T-cell (primary cell): ENCODE measurements around the gene VCAM1. TPM values are rescaled to one million over a fixed set of nuclear protein-coding genes. Genes with fewer than 3 reads are reported as not detected.

ENCODE experiments used
- ATAC-seq, 4 experiments: fragments of 200-7000 bp in 3 of 4; fragments of 150-1000 bp in 1 of 4; cut with Tn5 transposase; replicated peaks in 1 of 4; 1 replicate in 3 of 4; 2 replicates in 1 of 4; pipeline ENCODE4 v1.10.0; 2021; ENCODE audit warnings: moderate library complexity in 3 of 4, mild to moderate bottlenecking in 2 of 4, moderate number of reproducible peaks in 1 of 4
- CTCF ChIA-PET, 2 donors: fragments of 300-600 bp; sonication (Branson Sonifier 250); formaldehyde crosslinking; loops; one replicate each; lab custom pipeline; 2022; ENCODE audit warnings: antibody characterized with exemption in 2 of 2; lab: Charles Lee
- POLR2A ChIA-PET, 2 donors: fragments of 300-600 bp; sonication (Branson Sonifier 250); formaldehyde crosslinking; loops; one replicate each; lab custom pipeline; 2022; ENCODE audit warnings: antibody characterized with exemption in 2 of 2; lab: Charles Lee
- DNase-seq, 35 experiments: peaks; one replicate each; pipeline versions ENCODE4 v3.0.0 to v3.0.0-alpha.2; 2013 to 2023
- H3K27ac ChIP-seq: one replicate; pipeline ENCODE4 v1.5.1; 2013; ENCODE audit warnings: low read length
- H3K27me3 ChIP-seq, 2 experiments: replicated peaks in 1 of 2; 1 replicate in 1 of 2; 2 replicates in 1 of 2; pipeline versions ENCODE4 v1.6.1 to v1.7.0; 2013; ENCODE audit warnings: low read length in 1 of 2, mixed read lengths in 1 of 2; ENCODE audit not compliant: control insufficient read depth in 2 of 2, insufficient read depth in 2 of 2; ENCODE audit errors: extremely low read depth in 1 of 2
- H3K36me3 ChIP-seq, 2 donors: 1 replicate in 1 of 2; 2 replicates in 1 of 2; pipeline versions ENCODE4 v1.6.1 to v1.7.0; 2013; ENCODE audit warnings: low read length in 1 of 2; ENCODE audit not compliant: control insufficient read depth in 2 of 2, insufficient read depth in 1 of 2; ENCODE audit errors: extremely low read depth in 1 of 2
- H3K4me1 ChIP-seq, 2 experiments: 1 replicate in 1 of 2; 2 replicates in 1 of 2; pipeline versions ENCODE4 v1.6.1 to v1.7.0; 2013; ENCODE audit warnings: low read length in 2 of 2, mixed read lengths in 1 of 2; ENCODE audit not compliant: insufficient read depth in 2 of 2, control insufficient read depth in 1 of 2; ENCODE audit errors: extremely low read depth in 1 of 2
- H3K4me3 ChIP-seq, 2 donors: 1 replicate in 1 of 2; 2 replicates in 1 of 2; pipeline versions ENCODE4 v1.5.1 to v1.7.0; 2013; ENCODE audit warnings: mild to moderate bottlenecking in 2 of 2, low read length in 1 of 2, moderate library complexity in 1 of 2; ENCODE audit not compliant: control insufficient read depth in 1 of 2; ENCODE audit errors: extremely low read depth in 1 of 2
- H3K9me3 ChIP-seq: 2 replicates; pipeline ENCODE4 v1.7.0; 2013
- H3K27ac Mint-ChIP-seq, 2 donors: one replicate each; pipeline ENCODE4 v1.8.0; 2020 to 2021; ENCODE audit warnings: mild to moderate bottlenecking in 2 of 2, mixed read lengths in 2 of 2
- H3K27me3 Mint-ChIP-seq, 2 donors: one replicate each; pipeline ENCODE4 v1.8.0; 2021 to 2022; ENCODE audit warnings: mixed read lengths in 2 of 2
- H3K36me3 Mint-ChIP-seq: one replicate; pipeline ENCODE4 v1.8.0; 2021; ENCODE audit warnings: mixed read lengths
- H3K4me1 Mint-ChIP-seq, 3 donors: one replicate each; pipeline ENCODE4 v1.8.0; 2020 to 2022; ENCODE audit warnings: mixed read lengths in 3 of 3, mild to moderate bottlenecking in 1 of 3
- H3K4me3 Mint-ChIP-seq, 3 donors: one replicate each; pipeline ENCODE4 v1.8.0; 2020 to 2022; ENCODE audit warnings: mild to moderate bottlenecking in 3 of 3, mixed read lengths in 3 of 3, moderate library complexity in 3 of 3
- H3K9me3 Mint-ChIP-seq, 3 donors: one replicate each; pipeline ENCODE4 v1.8.0; 2020 to 2022; ENCODE audit warnings: mixed read lengths in 3 of 3
- WGBS: methylation state at CpG from one replicate; pipeline ENCODE4 v1.1.5; 2013; ENCODE audit warnings: missing lambda C conversion rate; ENCODE audit not compliant: insufficient coverage; 5-methylcytosine and 5-hydroxymethylcytosine counted together
- total RNA-seq, 35 experiments: library from RNA in 6 of 35; stranded (reverse) in 6 of 35; fragments of 120-200 nt in 1 of 35; gene quantifications; one replicate each; pipeline versions ENCODE4 v1.2.1 to v1.2.4 and lab custom pipeline; 2013 to 2026

VCAM1 gene
- total RNA-seq, 5 donors from 2014 or later (not counting 1 experiment from before 2014, with no cell fraction given), result 0.12 to 0.36 (median 0.24) TPM; not detected in 1

- ATAC-seq (no peak), DNase-seq (no peak)
- CTCF ChIA-PET, result no interaction called here
- H3K27me3 Mint-ChIP-seq, result peaks cover 20 to 22% of the 10 kb centered on the region in 2 donors
- H3K4me3 Mint-ChIP-seq, result no peak overlapping the region
- H3K4me1 Mint-ChIP-seq, result no peaks in the 10 kb centered on the region
- peaks cover 0 to 6% (median 5%) of the 10 kb centered on the region in 3 donors for H3K9me3 Mint-ChIP-seq
- POLR2A ChIA-PET, result no interaction called here
- H3K27me3 ChIP-seq, result no peaks in the 10 kb centered on the region
- WGBS, result no CpG with 5 or more reads among the region's 2 CpGs
- H3K36me3 Mint-ChIP-seq, result no peaks in the 10 kb centered on the region
- H3K4me1 ChIP-seq, result no peaks in the 10 kb centered on the region
- H3K27ac Mint-ChIP-seq, result no peak overlapping the region
- no peaks in the 10 kb centered on the region for H3K9me3 ChIP-seq
- no peaks in the 10 kb centered on the region for H3K36me3 ChIP-seq
- no peak overlapping the region for H3K4me3 ChIP-seq
- no peak overlapping the region for H3K27ac ChIP-seq
Observed at GRCh38 chr1:100703052-100703451, 16.5 kb upstream of the VCAM1 start.

GRCh38 chr1:100703716-100704115 is 15.8 kb upstream of the VCAM1 start:
- peaks cover 0 to 3% (median 0%) of the 10 kb centered on the region in 3 donors for H3K4me1 Mint-ChIP-seq
- H3K27ac Mint-ChIP-seq, result no peak overlapping the region
- POLR2A ChIA-PET, result no interaction called here
- H3K4me3 Mint-ChIP-seq, result no peak overlapping the region
- no peak overlapping the region for H3K27ac ChIP-seq
- H3K36me3 Mint-ChIP-seq, result no peaks in the 10 kb centered on the region
- peaks cover 19 to 22% of the 10 kb centered on the region in 2 donors for H3K27me3 Mint-ChIP-seq
- peaks cover 0 to 3% of the 10 kb centered on the region in 2 experiments for H3K4me1 ChIP-seq
- WGBS, result 80% methylated on average over 1 of the region's 2 CpGs
- no peak for DNase-seq
- CTCF ChIA-PET, result no interaction called here
- H3K27me3 ChIP-seq, result no peaks in the 10 kb centered on the region
- H3K9me3 ChIP-seq, result no peaks in the 10 kb centered on the region
- H3K36me3 ChIP-seq, result no peaks in the 10 kb centered on the region
- ATAC-seq, result no peak
- H3K9me3 Mint-ChIP-seq, result peaks cover 0 to 6% (median 5%) of the 10 kb centered on the region in 3 donors
- no peak overlapping the region for H3K4me3 ChIP-seq

- Mint-ChIP-seq H3K36me3 (no peaks in the 10 kb centered on the region), H3K27ac (no peak overlapping the region), H3K27me3 (peaks cover 13 to 18% of the 10 kb centered on the region in 2 donors), H3K4me3 (no peak overlapping the region), H3K4me1 (peaks cover 0 to 7% (median 0%) of the 10 kb centered on the region in 3 donors), H3K9me3 (peaks cover 0 to 2% (median under 1%) of the 10 kb centered on the region in 3 donors)
- no peaks in the 10 kb centered on the region for H3K36me3 ChIP-seq
- CTCF ChIA-PET, result no interaction called here
- H3K27me3 ChIP-seq, result no peaks in the 10 kb centered on the region
- POLR2A ChIA-PET, result no interaction called here
- WGBS, result no CpG with 5 or more reads among the region's 3 CpGs
- DNase-seq (no peak), ATAC-seq (no peak)
- peaks cover 0 to 4% of the 10 kb centered on the region in 2 experiments for H3K4me1 ChIP-seq
- no peak overlapping the region for H3K4me3 ChIP-seq
- H3K9me3 ChIP-seq, result no peaks in the 10 kb centered on the region
- no peak overlapping the region for H3K27ac ChIP-seq
Observed at GRCh38 chr1:100704473-100704872, 15.1 kb upstream of the VCAM1 start.

- H3K9me3 Mint-ChIP-seq, result no peaks in the 10 kb centered on the region
- no peak for DNase-seq
- no CpG with 5 or more reads among the region's 1 CpG for WGBS
- H3K27me3 Mint-ChIP-seq, result peaks cover 13 to 23% of the 10 kb centered on the region in 2 donors
- ATAC-seq, result no peak
- H3K4me1 Mint-ChIP-seq, result peaks cover 0 to 8% (median 0%) of the 10 kb centered on the region in 3 donors
- ChIA-PET CTCF (no interaction called here), POLR2A (no interaction called here)
- Histone ChIP-seq H3K4me1 (peaks cover 0 to 4% of the 10 kb centered on the region in 2 experiments), H3K4me3 (no peak overlapping the region), H3K27me3 (no peaks in the 10 kb centered on the region), H3K27ac (no peak overlapping the region), H3K9me3 (no peaks in the 10 kb centered on the region), H3K36me3 (no peaks in the 10 kb centered on the region)
- H3K4me3 Mint-ChIP-seq, result no peak overlapping the region
- H3K27ac Mint-ChIP-seq, result no peak overlapping the region
- H3K36me3 Mint-ChIP-seq, result no peaks in the 10 kb centered on the region
Observed at GRCh38 chr1:100706296-100706695, 13.2 kb upstream of the VCAM1 start.

GRCh38 chr1:100706856-100707255 is 12.7 kb upstream of the VCAM1 start:
- ATAC-seq (no peak), DNase-seq (no peak)
- H3K27ac ChIP-seq, result no peak overlapping the region
- no peaks in the 10 kb centered on the region for H3K27me3 ChIP-seq
- no peaks in the 10 kb centered on the region for H3K9me3 ChIP-seq
- POLR2A ChIA-PET, result no interaction called here
- H3K36me3 Mint-ChIP-seq, result no peaks in the 10 kb centered on the region
- no peaks in the 10 kb centered on the region for H3K36me3 ChIP-seq
- no peaks in the 10 kb centered on the region for H3K9me3 Mint-ChIP-seq
- no peak overlapping the region for H3K4me3 ChIP-seq
- H3K4me1 Mint-ChIP-seq, result peaks cover 0 to 8% (median 0%) of the 10 kb centered on the region in 3 donors
- H3K4me1 ChIP-seq, result peaks cover 0 to 4% of the 10 kb centered on the region in 2 experiments
- H3K27me3 Mint-ChIP-seq, result peaks cover 8 to 17% of the 10 kb centered on the region in 2 donors
- H3K27ac Mint-ChIP-seq, result no peak overlapping the region
- no peak overlapping the region for H3K4me3 Mint-ChIP-seq
- CTCF ChIA-PET, result no interaction called here
- no CpG with 5 or more reads among the region's 1 CpG for WGBS

GRCh38 chr1:100708476-100709062 is 11.0 kb upstream of the VCAM1 start:
- Histone ChIP-seq H3K9me3 (no peaks in the 10 kb centered on the region), H3K4me3 (no peak overlapping the region), H3K27ac (no peak overlapping the region), H3K36me3 (no peaks in the 10 kb centered on the region), H3K4me1 (peaks cover 4 to 13% of the 10 kb centered on the region in 2 experiments), H3K27me3 (no peaks in the 10 kb centered on the region)
- H3K4me3 Mint-ChIP-seq, result no peak overlapping the region
- H3K9me3 Mint-ChIP-seq, result no peaks in the 10 kb centered on the region
- H3K4me1 Mint-ChIP-seq, result peaks cover 4 to 23% (median 11%) of the 10 kb centered on the region in 3 donors
- no peak for ATAC-seq
- WGBS, result no CpG with 5 or more reads among the region's 2 CpGs
- DNase-seq, result no peak
- peaks cover 5 to 15% of the 10 kb centered on the region in 2 donors for H3K27me3 Mint-ChIP-seq
- CTCF ChIA-PET, result no interaction called here
- no peaks in the 10 kb centered on the region for H3K36me3 Mint-ChIP-seq
- POLR2A ChIA-PET, result no interaction called here
- H3K27ac Mint-ChIP-seq, result no peak overlapping the region
